ENCODE data around the gene PCNX3.

DNA sequence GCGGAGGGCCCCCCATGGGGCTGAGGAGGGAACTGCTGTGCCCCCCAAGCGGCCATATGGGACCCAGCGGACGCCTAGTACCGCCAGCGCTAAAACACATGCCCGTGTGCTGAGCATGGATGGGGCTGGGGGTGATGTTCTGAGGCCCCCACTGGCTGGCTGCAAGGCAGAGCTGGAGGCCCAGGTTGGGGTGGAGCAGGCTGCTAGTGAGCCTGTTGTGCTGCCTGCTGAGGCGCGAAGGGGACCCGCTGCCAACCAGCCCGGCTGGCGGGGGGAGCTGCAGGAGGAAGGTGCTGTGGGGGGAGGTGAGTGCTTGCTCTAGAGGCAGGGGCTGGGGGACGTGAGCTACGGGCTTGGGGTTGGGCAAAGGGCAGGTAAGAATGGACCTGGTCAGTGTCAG lies 3.2 kb downstream of the PCNX3 start:
- no peak for TF ChIP-seq MXI1 (IDR thresholded peaks at IDR 0.05; ENCODE audit: borderline replicate concordance, low read depth, low read length)
- TF ChIP-seq, protein P1, sequence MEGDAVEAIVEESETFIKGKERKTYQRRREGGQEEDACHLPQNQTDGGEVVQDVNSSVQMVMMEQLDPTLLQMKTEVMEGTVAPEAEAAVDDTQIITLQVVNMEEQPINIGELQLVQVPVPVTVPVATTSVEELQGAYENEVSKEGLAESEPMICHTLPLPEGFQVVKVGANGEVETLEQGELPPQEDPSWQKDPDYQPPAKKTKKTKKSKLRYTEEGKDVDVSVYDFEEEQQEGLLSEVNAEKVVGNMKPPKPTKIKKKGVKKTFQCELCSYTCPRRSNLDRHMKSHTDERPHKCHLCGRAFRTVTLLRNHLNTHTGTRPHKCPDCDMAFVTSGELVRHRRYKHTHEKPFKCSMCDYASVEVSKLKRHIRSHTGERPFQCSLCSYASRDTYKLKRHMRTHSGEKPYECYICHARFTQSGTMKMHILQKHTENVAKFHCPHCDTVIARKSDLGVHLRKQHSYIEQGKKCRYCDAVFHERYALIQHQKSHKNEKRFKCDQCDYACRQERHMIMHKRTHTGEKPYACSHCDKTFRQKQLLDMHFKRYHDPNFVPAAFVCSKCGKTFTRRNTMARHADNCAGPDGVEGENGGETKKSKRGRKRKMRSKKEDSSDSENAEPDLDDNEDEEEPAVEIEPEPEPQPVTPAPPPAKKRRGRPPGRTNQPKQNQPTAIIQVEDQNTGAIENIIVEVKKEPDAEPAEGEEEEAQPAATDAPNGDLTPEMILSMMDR (conservative IDR thresholded peaks at IDR 0.05; ENCODE audit: low read depth, low read length) = no peak
- no peak for TF ChIP-seq POLR2A (IDR thresholded peaks at IDR 0.05; ENCODE audit: low read depth, low read length)
- TF ChIP-seq CHD1 (IDR thresholded peaks at IDR 0.05; ENCODE audit: low read depth, low read length) = no peak
- TF ChIP-seq RAD21 (IDR thresholded peaks at IDR 0.05; ENCODE audit: low read length) = no peak
- no peak for TF ChIP-seq BHLHE40 (IDR thresholded peaks at IDR 0.05; ENCODE audit: low read depth, low read length)
- no peak for TF ChIP-seq RCOR1 (IDR thresholded peaks at IDR 0.05; ENCODE audit: insufficient replicate concordance, low read length)
- no peak for TF ChIP-seq CEBPB (IDR thresholded peaks at IDR 0.05; ENCODE audit: low read depth, low read length)
- TF ChIP-seq, protein P2, sequence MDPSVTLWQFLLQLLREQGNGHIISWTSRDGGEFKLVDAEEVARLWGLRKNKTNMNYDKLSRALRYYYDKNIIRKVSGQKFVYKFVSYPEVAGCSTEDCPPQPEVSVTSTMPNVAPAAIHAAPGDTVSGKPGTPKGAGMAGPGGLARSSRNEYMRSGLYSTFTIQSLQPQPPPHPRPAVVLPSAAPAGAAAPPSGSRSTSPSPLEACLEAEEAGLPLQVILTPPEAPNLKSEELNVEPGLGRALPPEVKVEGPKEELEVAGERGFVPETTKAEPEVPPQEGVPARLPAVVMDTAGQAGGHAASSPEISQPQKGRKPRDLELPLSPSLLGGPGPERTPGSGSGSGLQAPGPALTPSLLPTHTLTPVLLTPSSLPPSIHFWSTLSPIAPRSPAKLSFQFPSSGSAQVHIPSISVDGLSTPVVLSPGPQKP (IDR thresholded peaks at IDR 0.05; ENCODE audit: borderline replicate concordance, low read depth, low read length) = no peak
- TF ChIP-seq MAZ (IDR thresholded peaks at IDR 0.05; ENCODE audit: borderline replicate concordance, low read depth, low read length) = no peak
- no peak for TF ChIP-seq SMC3 (IDR thresholded peaks at IDR 0.05; ENCODE audit: low read depth, low read length)
- TF ChIP-seq, protein P3, sequence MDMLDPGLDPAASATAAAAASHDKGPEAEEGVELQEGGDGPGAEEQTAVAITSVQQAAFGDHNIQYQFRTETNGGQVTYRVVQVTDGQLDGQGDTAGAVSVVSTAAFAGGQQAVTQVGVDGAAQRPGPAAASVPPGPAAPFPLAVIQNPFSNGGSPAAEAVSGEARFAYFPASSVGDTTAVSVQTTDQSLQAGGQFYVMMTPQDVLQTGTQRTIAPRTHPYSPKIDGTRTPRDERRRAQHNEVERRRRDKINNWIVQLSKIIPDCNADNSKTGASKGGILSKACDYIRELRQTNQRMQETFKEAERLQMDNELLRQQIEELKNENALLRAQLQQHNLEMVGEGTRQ (IDR thresholded peaks at IDR 0.05; ENCODE audit: low read depth, low read length) = no peak
- TF ChIP-seq MAFK (IDR thresholded peaks at IDR 0.05; ENCODE audit: low read depth, low read length) = no peak
